ENCODE results near the gene C19orf85.
"Not testable (repeated sequence)": the region's sequence is repeated elsewhere in the genome, so short reads cannot be mapped to it uniquely, and the experiment has no call there.

C19orf85 gene

GRCh38 chr19:55459551-55459949, 5.0 kb downstream of the C19orf85 start:
- no peak for DNase-seq (ENCODE audit: low read depth, low spot score)

- DNase-seq (ENCODE audit: low read depth, low spot score), result no peak
Observed at GRCh38 chr19:55457683-55458457, 6.7 kb downstream of the C19orf85 start.

GRCh38 chr19:55456347-55456746, 8.2 kb downstream of the C19orf85 start:
- DNase-seq (ENCODE audit: low read depth, low spot score), result no peak

DNA sequence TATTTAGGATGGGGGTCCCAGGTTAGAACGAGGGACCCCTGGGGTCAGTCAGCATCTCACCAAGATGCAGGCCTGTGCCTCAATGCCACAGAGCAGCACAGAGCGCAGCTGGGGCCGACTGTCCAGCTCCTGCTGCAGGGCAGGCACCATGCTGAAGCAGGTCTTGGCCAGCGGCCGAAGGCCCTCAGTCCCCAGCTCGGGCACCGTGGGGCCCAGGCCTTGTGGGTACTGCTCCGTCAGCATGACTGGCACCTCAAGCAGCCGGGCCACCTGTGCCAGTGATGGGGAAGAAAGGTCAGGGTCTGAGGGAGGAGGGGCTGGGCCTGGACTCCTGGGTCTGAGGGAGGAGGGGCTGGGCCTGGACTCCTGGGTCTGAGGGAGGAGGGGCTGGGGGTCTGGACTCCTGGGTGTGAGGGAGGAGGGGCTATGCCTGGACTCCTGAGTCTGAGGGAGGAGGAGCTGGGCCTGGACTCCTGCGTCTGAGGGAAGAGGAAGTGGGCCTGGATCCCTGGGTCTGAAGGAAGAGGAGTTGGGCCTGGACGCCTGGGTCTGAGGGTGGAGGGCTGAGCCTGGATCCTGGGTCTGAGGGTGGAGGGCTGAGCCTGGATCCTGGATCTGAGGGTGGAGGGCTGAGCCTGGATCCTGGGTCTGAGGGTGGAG, 8.8 kb downstream of the C19orf85 start:
- no peak for DNase-seq (ENCODE audit: low read depth, low spot score)

GRCh38 chr19:55454787-55455243, 9.7 kb downstream of the C19orf85 start:
- peak; percentile 44 for DNase-seq (ENCODE audit: low read depth, low spot score)

DNA sequence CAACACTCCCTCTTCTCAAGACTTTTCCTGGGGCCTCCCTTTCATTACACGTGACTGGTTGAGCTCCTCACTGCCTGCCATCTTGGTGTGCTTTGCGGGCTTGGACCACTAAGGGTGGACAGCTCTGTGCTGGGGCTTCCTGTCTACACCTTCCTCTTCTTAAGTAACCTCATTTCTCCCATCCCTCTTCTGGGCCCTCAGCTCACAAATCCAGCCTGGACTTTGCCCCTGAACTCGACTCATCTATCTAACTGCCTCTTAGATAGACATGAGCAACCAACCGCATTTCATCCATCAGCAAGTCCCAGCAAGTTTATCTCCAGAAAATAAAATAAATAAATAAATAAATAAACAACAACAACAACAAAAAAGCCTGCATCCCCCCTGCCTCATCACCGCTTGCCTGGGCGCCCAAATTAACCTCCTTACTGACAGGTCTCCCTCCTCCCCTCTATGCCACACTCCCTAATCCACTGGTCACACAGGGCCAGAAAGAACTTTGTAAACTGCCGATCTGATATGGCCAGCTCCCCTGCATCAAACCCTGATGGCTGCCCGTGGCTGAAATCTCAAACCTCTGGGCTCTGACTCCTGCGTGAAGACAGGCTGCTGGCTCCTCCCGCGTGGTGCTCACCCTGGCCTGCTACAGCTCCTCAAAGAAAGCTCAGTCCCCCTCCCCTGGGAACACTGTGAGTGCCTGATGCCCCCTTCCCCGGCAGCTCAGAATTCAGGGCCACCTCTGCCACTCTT, 10.9 kb downstream of the C19orf85 start:
- no peak for DNase-seq (ENCODE audit: low read depth, low spot score)

- DNase-seq (ENCODE audit: low read depth, low spot score), result peak; percentile 82
Observed at GRCh38 chr19:55452749-55453346, 11.7 kb downstream of the C19orf85 start.

GRCh38 chr19:55451965-55452748, 12.4 kb downstream of the C19orf85 start:
- DNase-seq (ENCODE audit: low read depth, low spot score), result no peak

DNA sequence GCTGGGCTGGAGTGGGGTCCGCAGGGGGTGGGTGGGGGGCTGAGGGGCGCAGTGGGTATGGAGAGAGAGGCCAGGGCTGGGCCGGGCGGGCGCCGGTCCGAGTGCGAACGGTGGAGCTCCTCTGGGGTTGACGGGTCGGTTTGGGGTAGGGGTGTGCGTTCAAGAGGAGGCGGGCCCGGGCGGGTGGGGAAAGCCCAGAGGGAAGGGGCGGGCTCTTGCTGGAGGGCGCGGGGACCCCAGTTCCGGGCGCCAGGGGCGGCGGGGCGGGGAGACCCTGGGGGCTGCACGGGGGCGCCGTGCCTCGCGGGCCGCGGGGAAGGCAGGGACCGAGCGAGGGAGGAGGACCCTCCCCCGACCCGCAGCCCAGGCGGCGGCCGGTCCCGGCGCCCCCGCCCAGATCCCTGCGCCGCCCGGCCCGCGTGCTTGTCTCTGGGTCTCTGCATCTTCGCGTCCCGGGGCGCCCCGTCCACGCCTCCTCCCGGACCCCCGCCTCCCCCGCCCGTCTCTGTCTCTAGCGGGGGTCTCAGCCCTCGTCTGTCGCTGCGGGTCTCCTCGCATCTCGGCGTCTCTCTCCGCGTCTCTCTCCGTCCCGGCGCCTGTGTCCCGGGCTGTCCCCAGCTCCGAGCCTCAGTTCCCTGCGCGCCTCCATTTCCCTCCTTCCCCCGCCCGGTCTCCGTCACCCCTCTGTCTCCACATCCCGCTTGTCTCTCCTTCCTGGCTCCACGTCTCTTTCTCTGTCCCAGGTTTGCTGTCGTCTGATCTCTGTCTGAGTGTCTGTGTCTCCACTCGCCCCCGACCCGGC, 13.2 kb downstream of the C19orf85 start:
- DNase-seq (ENCODE audit: low read depth, low spot score), result no peak

GRCh38 chr19:55449469-55449868, 15.1 kb downstream of the C19orf85 start:
- DNase-seq (ENCODE audit: low read depth, low spot score), result no peak

DNA sequence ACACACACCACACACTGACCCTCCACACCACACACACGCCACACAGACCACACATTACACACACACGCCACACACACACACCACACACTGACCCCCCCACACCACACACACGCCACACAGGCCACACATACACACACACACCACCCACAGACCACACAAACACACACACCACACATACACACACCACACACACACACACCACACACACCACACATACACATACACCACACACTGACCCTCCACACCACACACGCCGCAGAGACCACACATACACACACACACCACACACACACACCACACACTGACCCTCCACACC, 16.4 kb downstream of the C19orf85 start:
- not testable (repeated sequence) for DNase-seq (ENCODE audit: low read depth, low spot score)

GRCh38 chr19:55447421-55448174, 17.0 kb downstream of the C19orf85 start:
- DNase-seq (ENCODE audit: low read depth, low spot score), result peak; percentile 77

- DNase-seq (ENCODE audit: low read depth, low spot score), result no peak
Observed at GRCh38 chr19:55446060-55446459, 18.5 kb downstream of the C19orf85 start.

- DNase-seq (ENCODE audit: low read depth, low spot score), result no peak
Observed at GRCh38 chr19:55444646-55445045, 19.9 kb downstream of the C19orf85 start.

DNA sequence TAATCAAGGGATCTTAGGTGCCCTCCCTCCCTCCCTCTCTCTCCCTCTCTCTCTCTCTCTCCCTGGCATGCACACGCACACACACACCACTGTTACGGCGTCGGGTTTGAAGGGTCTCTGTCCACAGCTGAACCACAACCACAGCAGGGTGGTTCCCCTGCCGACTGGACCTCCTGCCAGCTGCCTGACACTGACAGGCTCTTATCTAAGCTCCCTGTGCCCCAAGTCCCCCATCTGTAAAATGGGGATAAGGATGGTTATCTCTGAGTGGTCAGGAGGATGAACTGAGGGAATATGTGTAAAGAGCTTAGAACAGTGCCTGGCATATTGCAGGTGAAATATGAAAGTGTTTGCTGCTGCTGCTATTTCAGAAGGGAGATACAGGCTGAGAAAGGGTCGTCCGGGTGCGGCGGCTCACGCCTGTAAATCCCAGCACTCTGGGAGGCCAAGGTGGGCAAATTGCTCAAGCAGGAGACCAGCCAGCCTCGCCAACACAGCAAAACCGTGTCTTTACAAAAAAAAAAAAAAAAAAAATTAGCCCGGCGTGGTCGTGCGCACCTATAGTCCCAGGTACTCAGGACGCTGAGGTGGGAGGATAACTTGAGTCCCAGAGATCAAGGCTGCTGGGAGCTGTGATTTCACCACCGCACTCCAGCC, 20.6 kb downstream of the C19orf85 start:
- no peak for DNase-seq (ENCODE audit: low read depth, low spot score)

GRCh38 chr19:55443045-55443823, 21.3 kb downstream of the C19orf85 start, which contains the start of gene SHISA7:
TSS of gene SHISA7 (minus strand) at chr19:55443300. CDS start at chr19:55442863, 437 bp downstream.
- DNase-seq (ENCODE audit: low read depth, low spot score), result no peak

DNA sequence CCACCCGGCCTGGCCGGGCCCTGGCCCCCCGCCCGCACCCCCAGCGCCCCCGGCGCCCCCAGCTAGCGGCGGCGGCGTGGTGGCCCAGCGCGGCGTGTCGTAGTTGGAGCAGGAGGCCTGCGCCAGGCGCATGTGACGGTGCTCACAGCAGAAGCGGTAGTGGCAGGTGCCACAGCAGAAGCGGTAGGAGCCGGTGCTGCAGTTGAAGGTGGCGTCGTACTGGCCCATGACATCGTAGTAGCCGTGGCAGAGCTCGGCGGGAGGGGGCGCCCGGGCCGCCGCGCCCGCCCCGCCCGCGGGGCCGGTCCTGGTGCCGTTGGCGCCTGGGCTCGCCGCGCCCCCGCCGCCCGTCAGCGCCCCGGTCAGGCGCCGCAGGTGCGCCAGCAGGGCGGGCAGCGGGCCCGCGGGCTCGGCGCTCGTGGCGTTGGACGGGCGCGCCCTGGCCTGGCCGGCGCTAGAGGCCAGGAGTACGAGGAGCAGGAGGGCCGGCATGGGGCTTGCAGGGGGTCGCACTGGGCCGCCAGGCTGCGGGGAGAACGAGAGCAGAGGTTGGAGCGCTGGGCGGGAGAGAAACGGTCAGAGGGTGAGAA, 22.1 kb downstream of the C19orf85 start:
- no peak for DNase-seq (ENCODE audit: low read depth, low spot score)
